ENCODE results near the gene KCNA1.

Gene KCNA1

GRCh38 chr12:4911316-4911994 lies 1.8 kb downstream of the KCNA1 start:
- no peak for DNase-seq

DNA sequence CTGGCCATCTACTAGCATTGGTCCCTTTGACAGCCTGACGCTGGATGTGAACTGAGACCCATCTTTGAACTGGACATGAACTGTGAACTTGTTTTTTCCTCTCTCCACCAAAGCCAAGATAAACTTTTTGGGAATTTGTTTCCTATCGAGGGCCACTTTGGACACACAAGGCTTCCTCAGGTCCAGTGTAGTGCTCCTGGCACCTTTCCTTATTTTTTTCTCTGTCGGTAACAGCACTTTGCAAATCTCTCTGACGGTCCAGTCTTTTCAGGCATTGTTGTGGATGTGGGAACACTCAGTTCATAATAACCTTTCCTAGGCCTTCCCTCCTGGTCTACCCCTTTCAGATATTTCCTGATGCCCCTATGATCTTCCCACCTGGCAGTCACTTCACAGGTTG lies 5.0 kb downstream of the KCNA1 start:
- DNase-seq = no peak

DNA sequence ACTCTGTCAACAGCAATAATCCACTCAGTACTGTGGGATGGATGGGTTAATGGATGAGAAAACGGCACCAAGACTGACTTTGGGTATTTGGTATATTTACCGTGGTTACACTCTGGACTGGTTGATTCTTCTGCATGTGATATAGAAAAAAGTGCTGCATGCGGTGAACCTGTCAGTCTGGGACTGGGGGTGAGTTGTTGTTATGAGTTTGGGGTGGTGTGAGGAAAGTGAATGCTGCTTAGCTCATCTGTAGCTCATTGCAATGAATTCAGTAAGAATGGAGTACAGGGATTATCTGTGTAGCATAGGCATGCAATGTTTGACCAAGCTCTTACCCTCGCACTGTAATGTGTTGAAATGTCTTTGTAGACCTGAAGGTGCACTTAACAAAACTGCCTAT lies 6.0 kb downstream of the KCNA1 start:
- DNase-seq = no peak

DNA sequence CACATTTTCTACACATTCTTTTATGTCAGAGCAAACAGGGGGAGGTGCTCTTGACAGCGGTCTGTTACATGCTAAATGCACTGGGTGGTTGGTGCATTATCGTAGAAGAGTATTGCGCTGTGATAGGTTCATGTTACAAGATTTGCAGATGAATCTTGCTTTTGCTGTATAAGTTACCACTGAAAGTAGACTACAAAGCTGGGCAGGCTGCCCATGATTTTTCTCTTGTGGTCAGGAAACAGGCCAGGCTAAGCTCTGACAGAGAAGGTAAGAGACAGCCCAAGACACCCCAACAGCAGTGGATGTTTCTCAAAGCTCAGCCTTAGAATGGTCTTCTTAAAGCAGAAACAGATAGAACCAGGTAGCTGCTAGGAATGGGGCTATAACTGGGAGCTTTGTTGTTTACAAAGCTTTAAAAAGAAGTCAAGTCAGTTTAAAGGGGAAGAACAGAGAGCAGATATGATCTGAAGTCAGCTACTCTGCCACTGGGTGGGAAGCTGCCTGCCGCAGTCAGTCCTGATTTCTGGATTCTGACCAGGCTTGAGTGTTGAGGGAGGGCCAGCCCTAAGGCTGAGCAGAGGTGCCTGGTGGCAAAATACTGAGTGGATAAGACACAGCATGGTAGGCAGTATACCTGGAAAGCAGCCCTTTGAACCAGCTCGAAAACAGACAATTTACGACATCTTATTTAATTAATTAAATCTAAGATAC lies 9.4 kb downstream of the KCNA1 start:
- no peak for DNase-seq

DNA sequence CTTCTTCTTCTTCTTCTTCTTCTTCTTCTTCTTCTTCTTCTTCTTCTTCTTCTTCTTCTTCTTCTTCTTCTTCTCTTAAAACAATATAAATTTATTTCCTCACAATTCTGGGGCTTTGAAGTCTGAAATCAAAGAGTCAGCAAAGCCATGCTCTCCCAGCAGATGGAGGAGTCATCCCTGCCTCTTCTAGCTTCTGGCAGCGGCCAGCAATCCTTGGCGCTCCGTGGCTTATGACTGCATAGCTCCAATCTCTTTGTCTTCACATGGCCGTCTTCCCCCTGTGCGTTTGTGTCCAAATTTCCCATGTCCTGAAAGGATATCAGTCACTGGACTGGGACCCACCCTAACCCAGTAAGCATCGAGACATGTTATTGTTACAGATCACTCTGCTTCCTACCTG lies 22.9 kb downstream of the KCNA1 start:
- DNase-seq = no peak

GRCh38 chr12:4933411-4933810 lies 23.7 kb downstream of the KCNA1 start:
- DNase-seq = no peak

DNA sequence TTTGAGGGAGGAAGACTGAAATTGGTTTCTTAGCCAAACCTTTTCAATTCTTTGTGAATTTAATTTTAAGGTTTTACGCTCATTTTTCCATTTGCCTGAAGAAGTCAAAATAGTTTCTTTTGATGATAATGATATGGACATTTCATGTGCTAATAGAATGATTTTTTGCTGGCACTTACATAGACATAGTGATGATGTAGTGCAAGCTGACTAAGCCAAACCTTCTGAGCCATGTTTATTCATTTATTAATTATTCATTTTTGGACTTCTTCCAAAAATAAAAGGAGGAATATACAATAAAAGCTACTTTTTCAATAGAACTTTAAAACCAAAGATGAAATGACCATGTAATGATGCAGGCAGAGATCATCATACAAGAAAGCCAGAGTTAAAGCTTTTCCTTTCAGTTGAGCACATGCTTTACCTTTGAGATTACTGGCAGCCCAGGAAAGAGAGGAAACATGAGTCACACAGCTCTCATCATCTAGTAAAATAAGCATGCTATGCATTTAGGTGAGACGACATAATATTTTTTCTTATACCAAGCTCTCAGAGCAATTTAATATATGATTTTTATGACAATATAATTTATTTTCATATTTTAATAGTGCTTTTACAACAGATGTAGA lies 24.8 kb downstream of the KCNA1 start:
- no peak for DNase-seq

- DNase-seq = no peak
These were observed 29.2 kb downstream of the KCNA1 start for GRCh38 chr12:4938900-4939299.

- DNase-seq = no peak
These were observed 29.8 kb downstream of the KCNA1 start for GRCh38 chr12:4939418-4940023.

GRCh38 chr12:4943067-4943937 lies 33.6 kb downstream of the KCNA1 start:
- DNase-seq = no peak

DNA sequence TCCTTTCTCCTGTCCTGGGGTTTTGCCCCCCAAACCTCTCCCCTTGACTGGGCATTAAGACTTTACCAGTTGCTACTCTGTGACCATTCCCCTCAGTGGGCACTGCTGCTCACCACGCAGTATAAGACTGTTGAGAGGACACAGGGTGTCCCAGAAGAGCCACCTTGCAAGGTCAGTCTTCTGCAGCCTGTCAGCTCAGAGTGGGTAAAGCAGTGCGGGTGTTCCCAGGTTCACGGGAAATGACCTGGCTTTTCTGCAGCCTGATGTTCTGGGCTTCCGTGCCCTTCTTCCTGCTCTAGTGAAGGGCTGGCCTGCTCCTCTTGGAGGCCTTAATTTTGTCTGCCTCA lies 34.2 kb downstream of the KCNA1 start:
- DNase-seq = no peak

DNA sequence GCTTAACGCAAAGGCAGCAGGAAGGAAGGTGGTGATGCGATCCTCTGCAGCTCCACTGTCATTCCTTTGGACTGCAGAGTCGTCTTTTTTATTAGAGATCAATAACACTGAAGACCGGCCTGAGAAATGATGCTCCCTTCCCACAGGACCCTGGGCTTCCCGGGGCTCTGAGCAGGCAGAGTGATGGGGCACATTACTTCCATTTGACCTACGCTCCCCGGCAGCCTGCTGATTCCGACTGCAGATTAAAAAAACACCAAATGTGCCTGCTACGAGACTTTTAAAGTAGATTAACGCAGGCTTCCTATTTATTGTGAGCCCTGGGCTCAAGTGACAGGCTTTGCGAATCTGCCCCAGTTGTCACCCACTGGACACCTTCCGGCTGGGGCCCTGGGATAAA lies 37.5 kb downstream of the KCNA1 start:
- no peak for DNase-seq

- DNase-seq = no peak
These were observed 41.4 kb downstream of the KCNA1 start for GRCh38 chr12:4951083-4951482.

- no peak for DNase-seq
These were observed 41.9 kb downstream of the KCNA1 start for GRCh38 chr12:4951601-4952000.

- no peak for DNase-seq
These were observed 45.1 kb downstream of the KCNA1 start for GRCh38 chr12:4954621-4955354.

DNA sequence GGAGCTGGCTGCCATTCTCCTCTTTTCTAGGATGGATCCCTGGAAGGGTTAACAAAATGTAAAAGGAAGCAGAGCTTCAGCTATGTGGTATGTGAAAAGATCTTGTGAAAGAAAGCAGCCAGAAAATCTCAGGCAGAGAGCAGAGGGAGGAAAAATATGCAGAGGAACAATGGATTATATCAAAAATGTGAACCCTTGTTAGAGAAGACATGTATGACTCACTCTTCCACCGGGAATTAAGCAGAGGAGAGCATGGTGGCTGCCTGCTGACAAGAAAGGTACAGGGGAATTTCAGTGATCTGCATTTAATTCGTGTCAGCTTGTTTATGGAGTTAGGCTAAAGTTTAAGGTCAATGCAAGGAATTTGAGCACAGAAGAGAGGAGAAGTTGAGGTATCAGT lies 46.3 kb downstream of the KCNA1 start:
- no peak for DNase-seq

GRCh38 chr12:4956968-4957367 lies 47.3 kb downstream of the KCNA1 start:
- no peak for DNase-seq

GRCh38 chr12:4957761-4958160 lies 48.1 kb downstream of the KCNA1 start:
- no peak for DNase-seq

DNA sequence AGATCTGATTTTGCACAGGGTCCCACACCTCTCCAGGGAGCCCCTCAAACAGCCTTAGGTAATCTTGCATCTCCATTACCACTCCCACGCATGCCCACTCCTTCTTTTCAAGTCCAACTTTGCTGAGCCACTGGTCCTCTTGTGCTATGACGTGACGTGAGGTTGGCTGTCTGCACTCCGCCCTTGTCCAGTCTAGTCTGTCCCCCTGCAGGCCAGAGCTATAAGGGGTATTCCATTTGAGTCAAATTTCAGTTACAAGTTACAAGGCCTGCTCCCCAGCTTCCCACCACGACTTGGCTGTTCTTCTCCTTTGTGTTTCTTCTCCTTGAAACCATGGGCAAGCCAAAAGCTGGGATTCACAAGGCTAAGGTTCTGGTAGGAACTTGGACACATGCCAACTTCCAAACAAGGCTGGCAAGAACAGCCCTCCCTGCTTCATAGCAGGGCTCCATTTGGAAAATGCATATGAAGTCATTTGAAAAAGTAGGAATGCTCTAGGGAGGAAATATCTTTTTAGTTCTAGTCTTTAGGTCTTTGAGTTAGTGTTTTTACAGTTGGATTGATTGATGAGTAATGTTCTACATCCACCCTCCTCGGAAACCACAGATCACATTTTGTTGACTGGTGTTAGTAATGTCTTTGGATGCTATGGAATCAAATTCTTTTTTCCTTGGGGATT lies 49.1 kb downstream of the KCNA1 start:
- DNase-seq = no peak

DNA sequence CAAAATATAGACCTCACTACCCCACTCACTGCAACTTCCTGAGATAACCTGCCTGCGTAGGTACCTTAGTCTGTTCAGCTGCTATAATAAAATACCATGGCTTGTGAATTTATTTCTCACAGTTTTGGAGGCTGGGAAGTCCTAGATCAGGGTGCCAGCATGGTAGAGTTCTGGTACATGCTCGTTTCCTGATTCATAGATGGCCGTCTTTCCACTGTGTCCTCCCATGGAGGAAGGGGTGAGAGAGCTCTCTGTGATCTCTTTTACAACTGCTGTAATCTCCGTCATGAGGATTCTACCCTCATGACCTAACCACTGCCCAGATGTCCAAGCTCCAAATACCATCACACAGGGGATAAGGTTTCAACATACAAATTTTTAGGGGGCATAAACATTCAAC lies 49.7 kb downstream of the KCNA1 start:
- DNase-seq = no peak

DNA sequence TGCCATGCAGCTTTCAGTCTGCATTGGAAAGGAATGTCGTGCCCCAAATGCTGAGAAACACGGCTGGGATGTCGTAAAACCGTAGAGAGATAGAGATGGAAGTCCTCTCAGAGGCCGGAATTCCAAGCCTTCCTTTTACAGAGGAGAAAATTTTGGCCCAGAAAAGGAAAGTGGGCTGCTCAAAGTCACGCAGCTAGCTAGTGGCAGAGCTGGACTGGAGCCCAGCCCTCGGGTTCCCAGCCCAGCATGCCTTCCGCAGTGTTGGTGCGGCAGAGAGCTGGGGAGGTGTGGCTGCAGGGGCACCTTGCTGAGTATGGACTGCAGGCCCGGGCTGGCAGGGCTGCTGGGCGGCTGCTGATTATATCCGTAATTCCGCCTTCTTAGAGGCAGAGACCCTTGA lies 50.3 kb downstream of the KCNA1 start:
- no peak for DNase-seq

DNA sequence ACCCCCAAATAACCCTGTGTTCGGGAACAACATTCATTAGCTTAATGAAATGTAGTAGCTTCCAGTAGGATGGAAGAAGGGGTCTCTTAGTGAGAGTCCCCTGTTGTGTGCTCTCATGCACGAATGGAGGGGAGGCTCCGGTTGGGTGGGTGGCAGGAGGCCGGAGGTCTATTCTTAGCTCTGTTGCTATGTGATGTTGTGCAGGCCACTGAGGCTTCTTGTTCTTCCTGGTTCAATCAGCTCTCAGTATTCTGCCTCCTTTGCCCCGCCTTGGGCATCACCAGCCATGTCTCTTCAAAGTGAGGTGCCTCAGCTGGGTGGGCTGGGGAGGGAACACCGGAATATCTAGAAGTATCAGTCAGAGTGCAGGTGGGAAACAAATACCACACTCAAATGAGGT lies 50.8 kb downstream of the KCNA1 start:
- no peak for DNase-seq

Data from activated CD4-positive, alpha-beta T cell treated with anti-CD3 and anti-CD28 coated beads, Interleukin-10, Interleukin-2, amounts not matched to agents 100 ng/mL and 50 ng/mL, durations not matched to agents 16 hours and 8 hours (primary cell).